Nephron (organoid): ENCODE data around the gene ARL14EPL.

ENCODE experiments used
- H3K27ac Mint-ChIP-seq, 3 experiments: 2 replicates each; pipeline ENCODE4 v1.8.0; 2020; ENCODE audit warnings: mixed read lengths in 3 of 3, mild to moderate bottlenecking in 2 of 3, moderate library complexity in 1 of 3
- H3K27me3 Mint-ChIP-seq: 2 replicates; pipeline ENCODE4 v1.8.0; 2021; ENCODE audit warnings: low read depth, mild to moderate bottlenecking, moderate library complexity, mixed read lengths
- H3K36me3 Mint-ChIP-seq: 2 replicates; pipeline ENCODE4 v1.8.0; 2020; ENCODE audit warnings: low read depth, mixed read lengths
- H3K4me1 Mint-ChIP-seq: 2 replicates; pipeline ENCODE4 v1.8.0; 2020; ENCODE audit warnings: mixed read lengths
- H3K4me3 Mint-ChIP-seq, 3 experiments: 2 replicates each; pipeline ENCODE4 v1.8.0; 2020; ENCODE audit warnings: mild to moderate bottlenecking in 3 of 3, mixed read lengths in 3 of 3, moderate library complexity in 2 of 3
- H3K9me3 Mint-ChIP-seq: 2 replicates; pipeline ENCODE4 v1.8.0; 2020; ENCODE audit warnings: mixed read lengths
- TF ChIP-seq, protein P1 (sequence below), 3 experiments: fragments of 200-600 bp; sonication (generic); IDR thresholded peaks; one replicate each; pipeline ENCODE4 v1.5.0; 2021; ENCODE audit warnings: antibody characterized with exemption in 3 of 3; ENCODE audit not compliant: unreplicated experiment in 3 of 3

The ARL14EPL gene

DNA sequence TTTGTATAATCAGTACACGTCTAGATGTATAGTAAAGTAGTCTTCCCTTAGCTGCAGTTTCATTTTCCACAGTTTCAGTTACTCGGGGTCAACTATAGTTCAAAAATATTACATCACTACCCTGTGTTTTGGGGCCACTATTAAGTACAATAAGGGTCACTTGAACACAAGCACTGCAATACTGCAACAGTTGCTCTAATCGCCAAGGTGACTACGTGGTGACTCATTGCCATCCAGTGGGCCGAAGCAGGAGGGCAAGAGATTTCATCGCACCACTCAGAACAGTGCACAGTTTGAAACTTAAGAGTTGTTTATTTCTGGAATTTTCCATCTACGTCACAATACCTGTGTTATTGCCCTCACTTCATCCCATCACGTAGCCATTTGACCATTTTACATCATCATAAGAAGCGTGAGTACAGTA lies at the start of gene ARL14EPL:
Gene ARL14EPL, plus strand, starts transcription at position 379 of the 424 bp plus-strand sequence. CDS start 18,994 bp downstream, outside the sequence.
- H3K36me3 Mint-ChIP-seq: no peaks in the 10 kb centered on the region
- H3K4me1 Mint-ChIP-seq: peaks cover 17% of the 10 kb centered on the region
- TF ChIP-seq, protein P1, sequence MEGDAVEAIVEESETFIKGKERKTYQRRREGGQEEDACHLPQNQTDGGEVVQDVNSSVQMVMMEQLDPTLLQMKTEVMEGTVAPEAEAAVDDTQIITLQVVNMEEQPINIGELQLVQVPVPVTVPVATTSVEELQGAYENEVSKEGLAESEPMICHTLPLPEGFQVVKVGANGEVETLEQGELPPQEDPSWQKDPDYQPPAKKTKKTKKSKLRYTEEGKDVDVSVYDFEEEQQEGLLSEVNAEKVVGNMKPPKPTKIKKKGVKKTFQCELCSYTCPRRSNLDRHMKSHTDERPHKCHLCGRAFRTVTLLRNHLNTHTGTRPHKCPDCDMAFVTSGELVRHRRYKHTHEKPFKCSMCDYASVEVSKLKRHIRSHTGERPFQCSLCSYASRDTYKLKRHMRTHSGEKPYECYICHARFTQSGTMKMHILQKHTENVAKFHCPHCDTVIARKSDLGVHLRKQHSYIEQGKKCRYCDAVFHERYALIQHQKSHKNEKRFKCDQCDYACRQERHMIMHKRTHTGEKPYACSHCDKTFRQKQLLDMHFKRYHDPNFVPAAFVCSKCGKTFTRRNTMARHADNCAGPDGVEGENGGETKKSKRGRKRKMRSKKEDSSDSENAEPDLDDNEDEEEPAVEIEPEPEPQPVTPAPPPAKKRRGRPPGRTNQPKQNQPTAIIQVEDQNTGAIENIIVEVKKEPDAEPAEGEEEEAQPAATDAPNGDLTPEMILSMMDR (IDR thresholded peaks at IDR 0.05; ENCODE audit: unreplicated experiment in 3 of 3): peak in 1 of 3 experiments; percentile 18
- no peak within 1 kb of the TSS for H3K4me3 Mint-ChIP-seq
- H3K27me3 Mint-ChIP-seq: no peaks in the 10 kb centered on the region
- H3K9me3 Mint-ChIP-seq: no peaks in the 10 kb centered on the region
- H3K27ac Mint-ChIP-seq: peak within 1 kb of the TSS; percentile 5 to 45 (median 43)

DNA sequence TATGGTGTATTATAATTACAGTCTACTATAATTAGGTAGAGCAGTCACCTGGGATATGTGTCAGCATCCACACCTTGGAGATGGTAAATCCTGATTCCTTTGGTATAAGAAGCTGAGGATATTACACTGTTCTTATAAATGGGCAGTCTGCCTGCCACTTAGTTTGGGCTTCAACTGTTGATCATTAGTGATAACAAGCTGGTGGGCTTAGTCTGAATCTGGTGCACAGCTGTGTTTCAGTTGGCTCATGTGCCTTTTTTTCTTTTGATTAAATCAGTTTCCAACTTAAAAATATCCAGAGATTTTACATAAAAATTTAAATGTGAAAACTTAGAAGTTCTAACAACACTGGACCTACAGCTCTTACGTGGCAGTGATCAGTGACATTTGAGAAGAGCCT lies 48.8 kb upstream of the ARL14EPL start:
- Mint-ChIP-seq H3K4me3 (no peak overlapping the region), H3K36me3 (no peaks in the 10 kb centered on the region), H3K9me3 (peaks cover 9% of the 10 kb centered on the region), H3K27me3 (no peaks in the 10 kb centered on the region), H3K4me1 (peaks cover 37% of the 10 kb centered on the region), H3K27ac (peak overlapping the region in 1 of 3 experiments; percentile 11)
- TF ChIP-seq, protein P1 (IDR thresholded peaks at IDR 0.05; ENCODE audit: unreplicated experiment in 3 of 3): no peak

DNA sequence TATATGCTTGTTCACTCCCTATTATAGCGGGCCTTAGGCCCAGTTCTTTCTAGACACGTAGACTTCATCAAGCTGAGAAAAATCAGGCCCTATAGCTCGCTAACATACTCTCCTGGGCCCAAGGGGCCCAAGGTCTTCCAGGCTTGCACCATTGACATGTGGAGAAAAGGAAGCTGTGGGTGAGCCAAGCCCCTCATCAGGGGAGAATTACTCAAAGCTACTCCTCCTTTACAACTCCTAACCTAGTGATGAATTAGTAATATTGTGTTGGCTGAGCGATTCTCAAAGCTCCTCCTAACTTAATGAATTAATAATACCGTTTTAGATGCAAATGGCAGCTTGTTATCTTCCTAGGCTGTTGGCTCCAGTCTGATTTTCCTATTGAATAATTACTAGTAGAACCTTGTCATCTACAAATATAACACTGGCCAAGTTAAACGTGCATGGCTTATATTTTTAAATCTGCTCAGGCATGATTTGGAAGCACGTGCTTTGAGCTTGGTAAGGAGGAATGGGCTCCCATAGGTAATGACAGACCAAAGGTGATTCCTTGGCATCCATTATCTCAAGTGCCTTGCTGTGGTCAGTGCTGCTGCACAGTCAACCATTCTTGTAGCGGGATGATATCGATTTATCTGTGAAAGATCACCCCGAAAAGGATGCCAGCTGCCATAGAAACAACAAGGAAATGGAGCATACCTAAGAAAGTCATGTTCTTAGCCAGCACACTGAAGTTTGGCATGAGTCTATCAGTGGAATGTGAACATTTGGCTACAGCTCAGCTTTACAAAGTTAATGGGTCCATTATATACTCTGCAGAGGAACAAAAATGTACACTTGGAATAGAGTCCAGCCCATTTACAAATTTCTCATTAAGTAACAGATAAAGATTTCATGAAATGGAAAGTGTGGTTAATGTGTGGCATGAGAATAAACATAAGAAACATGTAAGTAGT lies 46.2 kb upstream of the ARL14EPL start:
- no peaks in the 10 kb centered on the region for H3K27me3 Mint-ChIP-seq
- H3K27ac Mint-ChIP-seq: peak overlapping the region; percentile 23 to 94 (median 91)
- TF ChIP-seq, protein P1 (IDR thresholded peaks at IDR 0.05; ENCODE audit: unreplicated experiment in 3 of 3): no peak
- no peaks in the 10 kb centered on the region for H3K36me3 Mint-ChIP-seq
- H3K9me3 Mint-ChIP-seq: no peaks in the 10 kb centered on the region
- H3K4me1 Mint-ChIP-seq: peaks cover 22% of the 10 kb centered on the region
- H3K4me3 Mint-ChIP-seq: peak overlapping the region in 1 of 3 experiments; percentile 31

DNA sequence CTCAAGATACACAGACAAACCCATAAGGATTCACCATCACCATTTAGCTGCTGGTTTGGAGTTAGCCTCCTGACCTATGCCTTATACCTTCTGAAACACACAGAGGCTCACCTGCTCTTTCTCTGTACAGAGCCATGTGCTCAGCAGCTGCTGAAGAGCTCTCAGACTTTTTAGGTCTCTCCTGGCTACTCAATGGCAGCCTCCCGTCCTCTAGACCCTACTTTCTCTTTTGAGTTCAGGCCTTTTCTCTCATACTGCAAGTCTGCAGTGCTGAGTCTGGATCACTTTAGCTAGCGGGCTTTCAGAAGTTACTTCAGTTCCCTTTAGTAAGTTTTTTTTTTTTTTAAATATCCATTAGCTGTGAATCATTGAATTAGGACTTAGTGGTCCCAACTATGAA lies 44.3 kb upstream of the ARL14EPL start:
- Mint-ChIP-seq H3K27ac (peak overlapping the region; percentile 12 to 94 (median 66)), H3K4me3 (no peak overlapping the region), H3K9me3 (no peaks in the 10 kb centered on the region), H3K36me3 (no peaks in the 10 kb centered on the region), H3K4me1 (peaks cover 24% of the 10 kb centered on the region), H3K27me3 (no peaks in the 10 kb centered on the region)
- TF ChIP-seq, protein P1 (IDR thresholded peaks at IDR 0.05; ENCODE audit: unreplicated experiment in 3 of 3): no peak

DNA sequence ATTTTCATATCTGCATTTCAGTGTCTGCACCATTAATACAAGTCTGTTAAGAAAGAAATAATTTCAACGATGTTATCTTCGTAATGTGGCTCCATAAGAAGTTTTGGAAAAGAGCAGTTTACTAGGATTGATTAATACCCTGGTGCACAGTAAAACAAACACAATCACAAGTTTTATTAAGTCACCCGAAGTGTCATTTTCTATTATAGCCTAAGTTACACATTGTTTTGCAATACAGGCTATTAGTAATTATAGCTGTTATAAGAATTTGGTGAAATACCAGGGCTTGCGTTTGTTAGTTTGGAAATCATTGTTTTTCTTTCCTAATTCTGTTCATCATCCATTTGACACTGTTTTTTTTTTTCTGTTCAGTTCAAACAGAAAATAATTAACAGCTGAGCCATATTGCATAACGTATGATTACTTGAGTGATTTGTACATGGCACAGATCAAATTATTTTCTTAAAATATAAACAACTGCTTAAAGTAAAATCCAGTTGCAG lies 39.4 kb upstream of the ARL14EPL start:
- H3K36me3 Mint-ChIP-seq: no peaks in the 10 kb centered on the region
- peaks cover 3% of the 10 kb centered on the region for H3K4me1 Mint-ChIP-seq
- TF ChIP-seq, protein P1 (IDR thresholded peaks at IDR 0.05; ENCODE audit: unreplicated experiment in 3 of 3): no peak
- no peaks in the 10 kb centered on the region for H3K27me3 Mint-ChIP-seq
- H3K9me3 Mint-ChIP-seq: no peaks in the 10 kb centered on the region
- no peak overlapping the region for H3K4me3 Mint-ChIP-seq
- H3K27ac Mint-ChIP-seq: no peak overlapping the region
